ENCODE results near the gene R3HDML. TPM values are rescaled to one million over a fixed set of nuclear protein-coding genes. Genes with fewer than 3 reads are reported as not detected.
A peak's percentile ranks its signal among the peaks of the same experiment; 100 is the strongest.

R3HDML gene
- total and polyA plus RNA-seq, 2 of the 13 experiments (the other 11 are each of a cell fraction or from before 2014, with no cell fraction given) = not detected

DNA sequence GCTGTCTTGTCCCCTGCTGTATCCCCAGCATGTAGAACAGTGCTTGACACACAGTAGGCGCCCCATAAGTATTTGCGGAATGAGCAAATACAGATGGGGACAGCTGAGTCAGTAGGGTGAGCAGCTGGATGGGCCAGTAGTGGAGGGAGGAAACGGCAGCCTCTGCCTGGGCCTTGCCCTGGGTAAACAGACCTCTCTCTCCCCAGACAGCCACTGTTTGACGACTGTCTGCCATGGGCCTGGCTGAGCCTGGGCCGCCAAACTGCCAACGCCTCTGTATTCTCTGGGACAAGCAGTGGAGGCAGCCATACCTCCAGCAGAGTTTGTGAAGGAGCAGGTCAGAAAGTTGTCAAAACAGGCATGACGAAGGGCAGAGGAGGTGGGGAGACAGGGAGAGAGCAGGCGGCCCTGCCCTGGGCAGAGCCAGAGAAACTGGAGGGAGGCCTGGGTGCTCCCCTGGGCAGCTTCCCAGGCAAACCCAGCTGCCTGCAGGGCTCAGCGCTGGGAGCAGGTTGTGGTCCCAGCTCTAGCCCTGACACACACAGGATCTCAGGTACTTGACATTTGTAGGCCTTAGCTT lies 33.9 kb downstream of the R3HDML start (continued):
- TF ChIP-seq HNF4A (CRISPR knock-in tag; IDR thresholded peaks at IDR 0.05) = peak; percentile 63
- peak; percentile 75; the same call in 1 of the 2 replicates for TF ChIP-seq ZNF766 (CRISPR knock-in tag; IDR thresholded peaks at IDR 0.05; ENCODE audit: borderline replicate concordance)
- peak; percentile 88 for TF ChIP-seq KMT2B (CRISPR knock-in tag; IDR thresholded peaks at IDR 0.05)
- TF ChIP-seq FOXK1 (CRISPR knock-in tag; IDR thresholded peaks at IDR 0.05; ENCODE audit: borderline replicate concordance, low read depth) = peak; percentile 68; the same call in 1 of the 2 replicates
- TF ChIP-seq, protein P1, sequence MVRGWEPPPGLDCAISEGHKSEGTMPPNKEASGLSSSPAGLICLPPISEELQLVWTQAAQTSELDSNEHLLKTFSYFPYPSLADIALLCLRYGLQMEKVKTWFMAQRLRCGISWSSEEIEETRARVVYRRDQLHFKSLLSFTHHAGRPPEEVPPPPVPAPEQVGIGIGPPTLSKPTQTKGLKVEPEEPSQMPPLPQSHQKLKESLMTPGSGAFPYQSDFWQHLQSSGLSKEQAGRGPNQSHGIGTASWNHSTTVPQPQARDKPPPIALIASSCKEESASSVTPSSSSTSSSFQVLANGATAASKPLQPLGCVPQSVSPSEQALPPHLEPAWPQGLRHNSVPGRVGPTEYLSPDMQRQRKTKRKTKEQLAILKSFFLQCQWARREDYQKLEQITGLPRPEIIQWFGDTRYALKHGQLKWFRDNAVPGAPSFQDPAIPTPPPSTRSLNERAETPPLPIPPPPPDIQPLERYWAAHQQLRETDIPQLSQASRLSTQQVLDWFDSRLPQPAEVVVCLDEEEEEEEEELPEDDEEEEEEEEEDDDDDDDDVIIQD (CRISPR knock-in tag; IDR thresholded peaks at IDR 0.05; ENCODE audit: low read depth) = peak; percentile 96
- TF ChIP-seq FOXK2 (IDR thresholded peaks at IDR 0.05) = no peak
- peak; percentile 66 for TF ChIP-seq ASH2L (IDR thresholded peaks at IDR 0.05; ENCODE audit: insufficient read length, low read depth, low read length)
- TF ChIP-seq ZNF83 (CRISPR knock-in tag; IDR thresholded peaks at IDR 0.05; ENCODE audit: borderline replicate concordance) = peak; percentile 21; the same call in 1 of the 2 replicates
- TF ChIP-seq ZNF747 (CRISPR knock-in tag; IDR thresholded peaks at IDR 0.05; ENCODE audit: borderline replicate concordance) = peak; percentile 89; the same call in 1 of the 2 replicates
- no peak; the same call in 1 of the 2 replicates for TF ChIP-seq THYN1 (CRISPR knock-in tag; IDR thresholded peaks at IDR 0.05; ENCODE audit: borderline replicate concordance, low read depth)
- peak; percentile 86 for TF ChIP-seq BCL6 (CRISPR knock-in tag; IDR thresholded peaks at IDR 0.05)
- TF ChIP-seq ATF1 (CRISPR knock-in tag; IDR thresholded peaks at IDR 0.05) = no peak
- TF ChIP-seq, protein P2, sequence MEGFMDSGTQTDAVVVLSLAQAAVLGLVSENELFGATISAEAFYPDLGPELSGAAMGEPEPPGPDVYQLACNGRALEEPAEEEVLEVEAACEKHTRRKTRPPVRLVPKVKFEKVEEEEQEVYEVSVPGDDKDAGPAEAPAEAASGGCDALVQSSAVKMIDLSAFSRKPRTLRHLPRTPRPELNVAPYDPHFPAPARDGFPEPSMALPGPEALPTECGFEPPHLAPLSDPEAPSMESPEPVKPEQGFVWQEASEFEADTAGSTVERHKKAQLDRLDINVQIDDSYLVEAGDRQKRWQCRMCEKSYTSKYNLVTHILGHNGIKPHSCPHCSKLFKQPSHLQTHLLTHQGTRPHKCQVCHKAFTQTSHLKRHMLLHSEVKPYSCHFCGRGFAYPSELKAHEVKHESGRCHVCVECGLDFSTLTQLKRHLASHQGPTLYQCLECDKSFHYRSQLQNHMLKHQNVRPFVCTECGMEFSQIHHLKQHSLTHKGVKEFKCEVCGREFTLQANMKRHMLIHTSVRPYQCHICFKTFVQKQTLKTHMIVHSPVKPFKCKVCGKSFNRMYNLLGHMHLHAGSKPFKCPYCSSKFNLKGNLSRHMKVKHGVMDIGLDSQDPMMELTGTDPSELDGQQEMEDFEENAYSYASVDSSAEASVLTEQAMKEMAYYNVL (CRISPR knock-in tag; IDR thresholded peaks at IDR 0.05; ENCODE audit: borderline replicate concordance) = peak; percentile 81
- no peak for TF ChIP-seq MBNL3 (CRISPR knock-in tag; conservative IDR thresholded peaks at IDR 0.05)
- TF ChIP-seq ZNF326 (CRISPR knock-in tag; IDR thresholded peaks at IDR 0.05; ENCODE audit: borderline replicate concordance) = no peak
- TF ChIP-seq PCBP2 (optimal IDR thresholded peaks at IDR 0.05; ENCODE audit: low read depth, low read length, poor library complexity, severe bottlenecking) = no peak
- TF ChIP-seq, protein P3, sequence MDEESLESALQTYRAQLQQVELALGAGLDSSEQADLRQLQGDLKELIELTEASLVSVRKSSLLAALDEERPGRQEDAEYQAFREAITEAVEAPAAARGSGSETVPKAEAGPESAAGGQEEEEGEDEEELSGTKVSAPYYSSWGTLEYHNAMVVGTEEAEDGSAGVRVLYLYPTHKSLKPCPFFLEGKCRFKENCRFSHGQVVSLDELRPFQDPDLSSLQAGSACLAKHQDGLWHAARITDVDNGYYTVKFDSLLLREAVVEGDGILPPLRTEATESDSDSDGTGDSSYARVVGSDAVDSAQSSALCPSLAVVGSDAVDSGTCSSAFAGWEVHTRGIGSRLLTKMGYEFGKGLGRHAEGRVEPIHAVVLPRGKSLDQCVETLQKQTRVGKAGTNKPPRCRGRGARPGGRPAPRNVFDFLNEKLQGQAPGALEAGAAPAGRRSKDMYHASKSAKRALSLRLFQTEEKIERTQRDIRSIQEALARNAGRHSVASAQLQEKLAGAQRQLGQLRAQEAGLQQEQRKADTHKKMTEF (CRISPR knock-in tag; IDR thresholded peaks at IDR 0.05) = peak; percentile 96
- TF ChIP-seq ZNF678 (CRISPR knock-in tag; IDR thresholded peaks at IDR 0.05) = no peak
- TF ChIP-seq FLYWCH1 (CRISPR knock-in tag; IDR thresholded peaks at IDR 0.05) = no peak
- peak; percentile 75 for TF ChIP-seq PPARG (CRISPR knock-in tag; conservative IDR thresholded peaks at IDR 0.05)
- TF ChIP-seq, protein P4, sequence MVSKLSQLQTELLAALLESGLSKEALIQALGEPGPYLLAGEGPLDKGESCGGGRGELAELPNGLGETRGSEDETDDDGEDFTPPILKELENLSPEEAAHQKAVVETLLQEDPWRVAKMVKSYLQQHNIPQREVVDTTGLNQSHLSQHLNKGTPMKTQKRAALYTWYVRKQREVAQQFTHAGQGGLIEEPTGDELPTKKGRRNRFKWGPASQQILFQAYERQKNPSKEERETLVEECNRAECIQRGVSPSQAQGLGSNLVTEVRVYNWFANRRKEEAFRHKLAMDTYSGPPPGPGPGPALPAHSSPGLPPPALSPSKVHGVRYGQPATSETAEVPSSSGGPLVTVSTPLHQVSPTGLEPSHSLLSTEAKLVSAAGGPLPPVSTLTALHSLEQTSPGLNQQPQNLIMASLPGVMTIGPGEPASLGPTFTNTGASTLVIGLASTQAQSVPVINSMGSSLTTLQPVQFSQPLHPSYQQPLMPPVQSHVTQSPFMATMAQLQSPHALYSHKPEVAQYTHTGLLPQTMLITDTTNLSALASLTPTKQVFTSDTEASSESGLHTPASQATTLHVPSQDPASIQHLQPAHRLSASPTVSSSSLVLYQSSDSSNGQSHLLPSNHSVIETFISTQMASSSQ (IDR thresholded peaks at IDR 0.05; ENCODE audit: low read depth) = peak; percentile 41; the same call in 1 of the 2 replicates
- TF ChIP-seq, protein P4 (CRISPR knock-in tag; IDR thresholded peaks at IDR 0.05; ENCODE audit: borderline replicate concordance) = peak; percentile 87

Measured in HepG2 (cell line).